Gastroesophageal sphincter (tissue), 4 donors: ENCODE results near the gene LBHD1. TPM values are rescaled to one million over a fixed set of nuclear protein-coding genes. Genes with fewer than 3 reads are reported as not detected.
"Not testable (repeated sequence)": the region's sequence is repeated elsewhere in the genome, so short reads cannot be mapped to it uniquely, and the experiment has no call there.

ENCODE experiments used
- ATAC-seq: fragments of 150-250 bp; one replicate; pipeline ENCODE4 v1.9.1; 2016; ENCODE audit warnings: mild to moderate bottlenecking, moderate library complexity
- H3K27ac ChIP-seq, 4 donors: fragments of 200-600 bp; sonication (generic) in 3 of 4; 1 replicate in 3 of 4; 2 replicates in 1 of 4; pipeline ENCODE4 v1.5.1; 2016 to 2019
- H3K27me3 ChIP-seq: fragments of 200-600 bp; sonication (generic); one replicate; pipeline ENCODE4 v1.5.1; 2019
- H3K36me3 ChIP-seq, 2 donors: fragments of 200-600 bp; sonication (generic); one replicate each; pipeline ENCODE4 v1.5.1; 2019; ENCODE audit warnings: control low read depth in 1 of 2
- H3K4me1 ChIP-seq, 3 donors: fragments of 200-600 bp; sonication (generic); 1 replicate in 2 of 3; 2 replicates in 1 of 3; pipeline ENCODE4 v1.5.1; 2016 to 2019; ENCODE audit warnings: control low read depth in 2 of 3
- H3K4me3 ChIP-seq, 2 donors: fragments of 200-600 bp; sonication (generic); one replicate each; pipeline ENCODE4 v1.5.1; 2019; ENCODE audit warnings: mild to moderate bottlenecking in 1 of 2, moderate library complexity in 1 of 2
- H3K9me3 ChIP-seq, 3 donors: fragments of 200-600 bp; sonication (generic); one replicate each; pipeline ENCODE4 v1.5.1; 2017 to 2019; ENCODE audit warnings: control low read depth in 2 of 3
- CTCF ChIP-seq, 4 experiments: fragments of 200-600 bp in 2 of 4; fragments of 450-650 bp in 2 of 4; sonication (generic) in 1 of 4; IDR thresholded peaks; one replicate each; pipeline ENCODE4 v1.5.1; 2017 to 2019; ENCODE audit warnings: antibody characterized with exemption in 4 of 4, mild to moderate bottlenecking in 2 of 4, moderate library complexity in 2 of 4
- EP300 ChIP-seq: sonication (generic); formaldehyde crosslinking; IDR thresholded peaks from one replicate; pipeline ENCODE4 v1.6.1; 2017; ENCODE audit warnings: antibody characterized with exemption, mild to moderate bottlenecking
- POLR2A ChIP-seq, 2 donors: fragments of 450-650 bp; IDR thresholded peaks; one replicate each; pipeline ENCODE4 v1.6.1; 2017; ENCODE audit warnings: antibody characterized with exemption in 2 of 2, mild to moderate bottlenecking in 2 of 2, moderate library complexity in 1 of 2
- POLR2AphosphoS5 ChIP-seq: sonication (generic); formaldehyde crosslinking; IDR thresholded peaks from one replicate; pipeline ENCODE4 v1.6.1; 2017; ENCODE audit warnings: antibody characterized with exemption
- WGBS, 2 donors: methylation state at CpG; one replicate each; pipeline ENCODE4 v1.1.5; 2018; ENCODE audit warnings: low coverage in 1 of 2; 5-methylcytosine and 5-hydroxymethylcytosine counted together
- total RNA-seq, 4 donors: library from RNA; depleted of rRNA; stranded (reverse); fragments of >200 nt; gene quantifications; one replicate each; pipeline ENCODE4 v1.1.0, GENCODE V29; 2016

LBHD1 gene
- total RNA-seq, 4 donors from 2014 or later: 1.2 to 3.9 (median 2.2) TPM

- Histone ChIP-seq H3K36me3 (peaks cover 0 to 51% of the 10 kb centered on the region in 2 donors), H3K4me3 (no peak overlapping the region), H3K27me3 (no peaks in the 10 kb centered on the region), H3K9me3 (no peaks in the 10 kb centered on the region), H3K4me1 (peaks cover 0 to 72% (median 24%) of the 10 kb centered on the region in 3 donors), H3K27ac (no peak overlapping the region)
- no peak for ATAC-seq
- no peak for TF ChIP-seq POLR2A (IDR thresholded peaks at IDR 0.05)
- no peak for TF ChIP-seq CTCF (IDR thresholded peaks at IDR 0.05)
- TF ChIP-seq EP300: no peak
- no peak for TF ChIP-seq POLR2AphosphoS5
- WGBS, 2 donors: 41 to 73% methylated on average over 4 to 5 of the region's 6 CpGs
Observed at GRCh38 chr11:62677156-62677555, 5.1 kb upstream of the LBHD1 start.

GRCh38 chr11:62676698-62677097 is 4.6 kb upstream of the LBHD1 start:
- TF ChIP-seq CTCF (IDR thresholded peaks at IDR 0.05): no peak
- TF ChIP-seq POLR2AphosphoS5: no peak
- TF ChIP-seq EP300: no peak
- no peak for TF ChIP-seq POLR2A (IDR thresholded peaks at IDR 0.05)
- H3K4me3 ChIP-seq: no peak overlapping the region
- H3K36me3 ChIP-seq: peaks cover 0 to 51% of the 10 kb centered on the region in 2 donors
- H3K27me3 ChIP-seq: no peaks in the 10 kb centered on the region
- ATAC-seq: no peak
- H3K4me1 ChIP-seq: peaks cover 0 to 76% (median 24%) of the 10 kb centered on the region in 3 donors
- H3K27ac ChIP-seq: no peak overlapping the region
- H3K9me3 ChIP-seq: no peaks in the 10 kb centered on the region
- WGBS, 2 donors: 40% methylated on average over 3 of the region's 6 CpGs; no CpG with 5 or more reads in 1 of the 2 donors

GRCh38 chr11:62675415-62675814 is 3.3 kb upstream of the LBHD1 start:
- not testable (repeated sequence) for H3K27me3 ChIP-seq, H3K27ac ChIP-seq, H3K4me3 ChIP-seq, H3K9me3 ChIP-seq, ATAC-seq
- 91% methylated on average over 4 of the region's 10 CpGs; no CpG with 5 or more reads in 1 of the 2 donors for WGBS, 2 donors
- Histone ChIP-seq H3K36me3 (peaks cover 0 to 51% of the 10 kb centered on the region in 2 donors), H3K4me1 (peaks cover 0 to 75% (median 29%) of the 10 kb centered on the region in 3 donors)

- Histone ChIP-seq H3K4me1 (peaks cover 0 to 73% (median 19%) of the 10 kb centered on the region in 3 donors), H3K27ac (peak overlapping the region in 2 of 4 donors; percentile 86 to 91), H3K27me3 (no peaks in the 10 kb centered on the region), H3K9me3 (no peaks in the 10 kb centered on the region), H3K4me3 (no peak overlapping the region), H3K36me3 (peaks cover 0 to 51% of the 10 kb centered on the region in 2 donors)
- 50 to 82% methylated on average over 1 to 2 of the region's 2 CpGs for WGBS, 2 donors
- TF ChIP-seq POLR2A (IDR thresholded peaks at IDR 0.05) (no peak), CTCF (IDR thresholded peaks at IDR 0.05) (no peak), POLR2AphosphoS5 (no peak), EP300 (no peak)
- ATAC-seq: no peak
Observed at GRCh38 chr11:62673196-62673525, 1.1 kb upstream of the LBHD1 start.

GRCh38 chr11:62671236-62671607 is 845 bp downstream of the LBHD1 start:
- peak; percentile 45 for ATAC-seq
- Histone ChIP-seq H3K27me3 (no peaks in the 10 kb centered on the region), H3K27ac (peak overlapping the region; percentile 24 to 91 (median 88)), H3K9me3 (no peaks in the 10 kb centered on the region), H3K4me1 (peaks cover 5 to 74% (median 30%) of the 10 kb centered on the region in 3 donors), H3K4me3 (peak overlapping the region; percentile 48 to 80), H3K36me3 (peaks cover 0 to 41% of the 10 kb centered on the region in 2 donors)
- WGBS, 2 donors: 0 to 2% methylated on average over 1 to 8 of the region's 17 CpGs
- TF ChIP-seq POLR2A (IDR thresholded peaks at IDR 0.05): no peak
- no peak for TF ChIP-seq POLR2AphosphoS5
- no peak for TF ChIP-seq CTCF (IDR thresholded peaks at IDR 0.05)
- no peak for TF ChIP-seq EP300
